HG02884 (cell line): ENCODE results near the gene SCG5.

Source experiments
- ATAC-seq: cut with Tn5 transposase; IDR thresholded peaks from one replicate; pipeline ENCODE4 v1.9.1; 2021; ENCODE audit warnings: mild to moderate bottlenecking, moderate library complexity; ENCODE audit not compliant: unreplicated experiment

SCG5 gene

GRCh38 chr15:32690941-32691688, 49.6 kb downstream of the SCG5 start:
- ATAC-seq: no peak

GRCh38 chr15:32691689-32692038, 50.2 kb downstream of the SCG5 start:
- no peak for ATAC-seq

- ATAC-seq: no peak
These were observed 50.8 kb downstream of the SCG5 start for GRCh38 chr15:32692286-32692685.

- no peak for ATAC-seq
These were observed 52.9 kb downstream of the SCG5 start for GRCh38 chr15:32694222-32694983.

- no peak for ATAC-seq
These were observed 57.4 kb downstream of the SCG5 start for GRCh38 chr15:32698773-32699390.

- ATAC-seq: no peak
These were observed 59.1 kb downstream of the SCG5 start for GRCh38 chr15:32700501-32701150.

- no peak for ATAC-seq
These were observed 60.4 kb downstream of the SCG5 start for GRCh38 chr15:32701863-32702262.

GRCh38 chr15:32704395-32704981, 63.0 kb downstream of the SCG5 start:
- ATAC-seq: no peak

- no peak for ATAC-seq
These were observed 63.9 kb downstream of the SCG5 start for GRCh38 chr15:32705446-32705845.

GRCh38 chr15:32706704-32707103, 65.2 kb downstream of the SCG5 start:
- ATAC-seq: no peak

- no peak for ATAC-seq
These were observed 65.9 kb downstream of the SCG5 start for GRCh38 chr15:32707436-32707835.

- ATAC-seq: no peak
These were observed 68.0 kb downstream of the SCG5 start for GRCh38 chr15:32709295-32710033.

- no peak for ATAC-seq
These were observed 73.8 kb downstream of the SCG5 start for GRCh38 chr15:32715276-32715675.

GRCh38 chr15:32716216-32716914, 74.9 kb downstream of the SCG5 start:
- no peak for ATAC-seq

GRCh38 chr15:32716915-32717425, 75.5 kb downstream of the SCG5 start:
- ATAC-seq: no peak

- ATAC-seq: no peak
These were observed 76.1 kb downstream of the SCG5 start, which contains the start of gene GREM1 for GRCh38 chr15:32717426-32718226. TSS of gene GREM1 (plus strand) at chr15:32718004. CDS start at chr15:32730691, 12,687 bp downstream.

GRCh38 chr15:32718227-32718820, 76.8 kb downstream of the SCG5 start:
- no peak for ATAC-seq
